A549 (cell line): ENCODE results near the gene PPP4R4. TPM values are rescaled to one million over a fixed set of nuclear protein-coding genes. Genes with fewer than 3 reads are reported as not detected.

Experiments
- ATAC-seq, 2 experiments: fragments of 200-7000 bp in 1 of 2; fragments of >200 bp in 1 of 2; cut with Nextera tagmentation in 1 of 2; cut with Tn5 transposase in 1 of 2; 3 replicates each; pipeline versions ENCODE4 v1.8.0 to v1.9.1; 2018 to 2020; ENCODE audit warnings: mild to moderate bottlenecking in 1 of 2, moderate library complexity in 1 of 2
- CTCF ChIA-PET: fragments of 300-600 bp; sonication (Branson Sonifier 250); formaldehyde crosslinking; extraction: SDS; loops from one replicate; lab custom pipeline; 2021; ENCODE audit warnings: antibody characterized with exemption, inconsistent platforms; lab: Yijun Ruan, JAX
- POLR2A ChIA-PET: fragments of 350-600 bp; formaldehyde crosslinking; extraction: SDS; loops from one replicate; lab custom pipeline; 2021; ENCODE audit warnings: antibody characterized with exemption, inconsistent platforms; lab: Yijun Ruan, JAX
- DNase-seq, 2 experiments: peaks; one replicate each; pipeline versions ENCODE4 v3.0.0 to v3.0.0-alpha.2; 2011 to 2016; ENCODE audit warnings: low read depth in 1 of 2, low spot score in 1 of 2
- FAIRE-seq: peaks from 2 replicates; lab custom pipeline; 2011; peaks lifted over from hg19 to GRCh38; lab: Jason Lieb, UNC
- H3K27ac ChIP-seq, 2 experiments: fragments of >200 bp; sonication (Bioruptor Twin); formaldehyde crosslinking; 3 replicates each; pipeline ENCODE4 v1.5.1; 2016 to 2017
- H3K4me1 ChIP-seq: fragments of >200 bp; sonication (Bioruptor Twin); formaldehyde crosslinking; 3 replicates; pipeline ENCODE4 v1.6.1; 2016
- H3K4me2 ChIP-seq: fragments of >200 bp; sonication (Bioruptor Twin); formaldehyde crosslinking; 3 replicates; pipeline ENCODE4 v1.6.1; 2016
- H3K4me3 ChIP-seq: fragments of >200 bp; sonication (Bioruptor Twin); formaldehyde crosslinking; 3 replicates; pipeline ENCODE4 v1.5.1; 2016
- H3K9me3 ChIP-seq: fragments of >200 bp; sonication (Bioruptor Twin); formaldehyde crosslinking; 3 replicates; pipeline ENCODE4 v1.6.1; 2016
- CEBPB ChIP-seq, 2 experiments: fragments of >200 bp in 1 of 2; sonication (Bioruptor Twin) in 1 of 2; formaldehyde crosslinking in 1 of 2; IDR thresholded peaks; 2 replicates each; pipeline ENCODE4 v1.6.1; 2012 to 2016
- CHD4 ChIP-seq: fragments of 200-600 bp; sonication (generic); IDR thresholded peaks from 2 replicates; pipeline ENCODE4 v1.6.1; 2016; ENCODE audit warnings: antibody characterized with exemption, mild to moderate bottlenecking, borderline replicate concordance
- E2F6 ChIP-seq: IDR thresholded peaks from 2 replicates; pipeline ENCODE4 v1.6.1; 2012; ENCODE audit warnings: low read depth, borderline replicate concordance
- EHF ChIP-seq: fragments of 250-450 bp; sonication (Bioruptor Pico); IDR thresholded peaks from 2 replicates; pipeline ENCODE4 v1.5.0; 2020; ENCODE audit warnings: mild to moderate bottlenecking
- EHMT2 ChIP-seq: fragments of 200-600 bp; sonication (generic); IDR thresholded peaks from 2 replicates; pipeline ENCODE4 v1.6.1; 2016; ENCODE audit warnings: antibody characterized with exemption, low read depth, mild to moderate bottlenecking, moderate library complexity
- FOXS1 ChIP-seq: fragments of 250-450 bp; sonication (Bioruptor Pico); IDR thresholded peaks from 2 replicates; pipeline ENCODE4 v1.5.0; 2020; ENCODE audit warnings: mild to moderate bottlenecking, moderate library complexity
- HDAC2 ChIP-seq: fragments of 200-600 bp; sonication (generic); IDR thresholded peaks from 2 replicates; pipeline ENCODE4 v1.6.1; 2016
- HES2 ChIP-seq: fragments of >200 bp; sonication (Bioruptor Twin); formaldehyde crosslinking; IDR thresholded peaks from 2 replicates; pipeline ENCODE4 v1.6.1; 2016
- HOXB5 ChIP-seq: fragments of 250-450 bp; sonication (Bioruptor Pico); IDR thresholded peaks from 2 replicates; pipeline ENCODE4 v1.5.0; 2020; ENCODE audit warnings: mild to moderate bottlenecking, moderate library complexity
- KDM5A ChIP-seq: fragments of 200-600 bp; sonication (generic); IDR thresholded peaks from 2 replicates; pipeline ENCODE4 v1.6.1; 2016; ENCODE audit warnings: antibody characterized with exemption, mild to moderate bottlenecking
- NR3C1 ChIP-seq: fragments of >200 bp; sonication (Bioruptor Twin); formaldehyde crosslinking; IDR thresholded peaks from 3 replicates; pipeline ENCODE4 v1.6.1; 2017
- RAD21 ChIP-seq, 2 experiments: fragments of >200 bp in 1 of 2; sonication (Bioruptor Twin) in 1 of 2; formaldehyde crosslinking in 1 of 2; IDR thresholded peaks in 1 of 2; conservative IDR thresholded peaks in 1 of 2; 2 replicates in 1 of 2; 3 replicates in 1 of 2; pipeline ENCODE4 v1.6.1; 2012 to 2018; ENCODE audit warnings: inconsistent platforms in 1 of 2
- RCOR1 ChIP-seq: fragments of 150-350 bp; IDR thresholded peaks from 2 replicates; pipeline ENCODE4 v1.6.1; 2014; ENCODE audit warnings: antibody characterized with exemption, low read length, low read depth
- REST ChIP-seq: fragments of 200-600 bp; sonication (generic); IDR thresholded peaks from 2 replicates; pipeline ENCODE4 v1.6.1; 2016; ENCODE audit warnings: antibody characterized with exemption, mild to moderate bottlenecking, moderate library complexity
- RFX5 ChIP-seq: fragments of 450-650 bp; IDR thresholded peaks from 2 replicates; pipeline ENCODE4 v1.7.1; 2014; ENCODE audit warnings: antibody characterized with exemption, mild to moderate bottlenecking, moderate library complexity
- SREBF2 ChIP-seq: fragments of 450-650 bp; IDR thresholded peaks from 2 replicates; pipeline ENCODE4 v1.6.1; 2014; ENCODE audit warnings: mild to moderate bottlenecking, moderate library complexity
- TP53 ChIP-seq: fragments of 250-450 bp; sonication (Bioruptor Pico); IDR thresholded peaks from 2 replicates; pipeline ENCODE4 v1.5.0; 2021; ENCODE audit warnings: mild to moderate bottlenecking, moderate library complexity
- WGBS: methylation state at CpG from one replicate; pipeline ENCODE4 v1.1.6; 2017; ENCODE audit errors: missing lambda C conversion rate; 5-methylcytosine and 5-hydroxymethylcytosine counted together
- polyA plus RNA-seq, 4 experiments: library from polyadenylated mRNA; depleted of rRNA in 3 of 4; stranded (reverse); fragments of >200 nt; fragmentation: RNase III in 1 of 4; extraction: RNeasy Plus Mini Kit Qiagen cat#74134 plus additional on column Dnase treatment in 1 of 4; gene quantifications; 2 replicates in 3 of 4; 3 replicates in 1 of 4; pipeline ENCODE4 v1.2.3, GENCODE V29; 2011 to 2017
- TF ChIP-seq, protein P1 (sequence below): fragments of >200 bp; sonication (Bioruptor Twin); formaldehyde crosslinking; IDR thresholded peaks from 3 replicates; pipeline ENCODE4 v1.5.1; 2016
- TF ChIP-seq, protein P2 (sequence below): IDR thresholded peaks from 2 replicates; pipeline ENCODE4 v1.6.1; 2012

PPP4R4 gene
- polyA plus RNA-seq, 2 of the 4 experiments (the other 2 are of a cell fraction), result 0.12 to 0.25 TPM

GRCh38 chr14:94143711-94144110 is 30.4 kb upstream of the PPP4R4 start:
- no peaks in the 10 kb centered on the region for H3K9me3 ChIP-seq
- POLR2A ChIA-PET, result no interaction called here
- H3K4me1 ChIP-seq, result no peaks in the 10 kb centered on the region
- H3K27ac ChIP-seq, result no peak overlapping the region
- TF ChIP-seq EHF (CRISPR knock-in tag) (no peak), KDM5A (no peak), RCOR1 (no peak), HOXB5 (no peak), REST (no peak)
- DNase-seq, result no peak
- no peak overlapping the region for H3K4me3 ChIP-seq
- WGBS, result 52% methylated on average over 4 of the region's 4 CpGs
- CTCF ChIA-PET, result interaction anchor here (0.9 to 2.1 kb wide), 3 partner anchors 15 to 108 kb away, joined by 3 to 9 read pairs (median 4); no protein-coding TSS in a partner anchor
- ATAC-seq, result no peak
- no peak for FAIRE-seq
- H3K4me2 ChIP-seq, result no peak overlapping the region

DNA sequence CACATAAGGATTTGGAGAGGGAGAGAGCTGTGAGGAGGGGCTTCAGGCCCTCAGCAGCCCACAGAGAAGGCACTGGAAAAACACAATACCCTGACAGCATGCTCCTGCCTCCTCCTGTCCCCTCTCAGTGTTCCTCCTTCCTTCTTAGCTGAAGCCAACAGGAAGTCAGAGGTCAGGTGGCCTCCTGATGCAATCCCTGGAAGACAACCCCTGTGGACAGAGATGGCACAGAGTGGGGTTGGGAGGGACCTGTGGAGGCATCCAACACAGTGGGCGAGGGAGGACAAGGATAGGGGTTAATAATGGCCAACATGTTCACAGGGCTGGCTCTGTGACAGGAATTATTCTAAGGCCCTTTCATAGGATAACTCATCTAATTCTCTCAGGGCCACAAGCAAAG is 29.4 kb upstream of the PPP4R4 start:
- ChIA-PET CTCF (interaction anchor here (0.6 kb wide), 1 partner anchor 12 kb away, joined by 3 read pairs; no protein-coding TSS in a partner anchor), POLR2A (no interaction called here)
- DNase-seq (no peak), FAIRE-seq (no peak), ATAC-seq (no peak)
- H3K27ac ChIP-seq, result no peak overlapping the region; a peak in 1 of 6 replicates
- no peak overlapping the region for H3K4me2 ChIP-seq
- no peak for TF ChIP-seq CEBPB (IDR thresholded peaks at IDR 0.05)
- TF ChIP-seq REST, result no peak
- TF ChIP-seq E2F6, result no peak
- TF ChIP-seq RCOR1, result no peak
- no peak for TF ChIP-seq KDM5A
- no peak for TF ChIP-seq FOXS1 (CRISPR knock-in tag)
- TF ChIP-seq, protein P1, sequence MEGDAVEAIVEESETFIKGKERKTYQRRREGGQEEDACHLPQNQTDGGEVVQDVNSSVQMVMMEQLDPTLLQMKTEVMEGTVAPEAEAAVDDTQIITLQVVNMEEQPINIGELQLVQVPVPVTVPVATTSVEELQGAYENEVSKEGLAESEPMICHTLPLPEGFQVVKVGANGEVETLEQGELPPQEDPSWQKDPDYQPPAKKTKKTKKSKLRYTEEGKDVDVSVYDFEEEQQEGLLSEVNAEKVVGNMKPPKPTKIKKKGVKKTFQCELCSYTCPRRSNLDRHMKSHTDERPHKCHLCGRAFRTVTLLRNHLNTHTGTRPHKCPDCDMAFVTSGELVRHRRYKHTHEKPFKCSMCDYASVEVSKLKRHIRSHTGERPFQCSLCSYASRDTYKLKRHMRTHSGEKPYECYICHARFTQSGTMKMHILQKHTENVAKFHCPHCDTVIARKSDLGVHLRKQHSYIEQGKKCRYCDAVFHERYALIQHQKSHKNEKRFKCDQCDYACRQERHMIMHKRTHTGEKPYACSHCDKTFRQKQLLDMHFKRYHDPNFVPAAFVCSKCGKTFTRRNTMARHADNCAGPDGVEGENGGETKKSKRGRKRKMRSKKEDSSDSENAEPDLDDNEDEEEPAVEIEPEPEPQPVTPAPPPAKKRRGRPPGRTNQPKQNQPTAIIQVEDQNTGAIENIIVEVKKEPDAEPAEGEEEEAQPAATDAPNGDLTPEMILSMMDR, result no peak
- TF ChIP-seq CHD4, result no peak
- no peak for TF ChIP-seq TP53 (CRISPR knock-in tag)
- no peak for TF ChIP-seq RFX5
- no peak for TF ChIP-seq EHF (CRISPR knock-in tag)
- no peak for TF ChIP-seq NR3C1
- TF ChIP-seq SREBF2, result no peak
- no peak for TF ChIP-seq RAD21 (conservative IDR thresholded peaks at IDR 0.05 in 1 of 2, IDR thresholded peaks at IDR 0.05 in 1 of 2)
- TF ChIP-seq HES2, result no peak
- TF ChIP-seq, protein P2, sequence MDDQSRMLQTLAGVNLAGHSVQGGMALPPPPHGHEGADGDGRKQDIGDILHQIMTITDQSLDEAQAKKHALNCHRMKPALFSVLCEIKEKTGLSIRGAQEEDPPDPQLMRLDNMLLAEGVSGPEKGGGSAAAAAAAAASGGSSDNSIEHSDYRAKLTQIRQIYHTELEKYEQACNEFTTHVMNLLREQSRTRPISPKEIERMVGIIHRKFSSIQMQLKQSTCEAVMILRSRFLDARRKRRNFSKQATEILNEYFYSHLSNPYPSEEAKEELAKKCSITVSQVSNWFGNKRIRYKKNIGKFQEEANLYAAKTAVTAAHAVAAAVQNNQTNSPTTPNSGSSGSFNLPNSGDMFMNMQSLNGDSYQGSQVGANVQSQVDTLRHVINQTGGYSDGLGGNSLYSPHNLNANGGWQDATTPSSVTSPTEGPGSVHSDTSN, result no peak
- TF ChIP-seq HDAC2, result no peak
- no peak for TF ChIP-seq EHMT2
- H3K4me3 ChIP-seq, result no peak overlapping the region
- no peaks in the 10 kb centered on the region for H3K9me3 ChIP-seq
- no peaks in the 10 kb centered on the region for H3K4me1 ChIP-seq
- WGBS, result 27% methylated on average over 1 of the region's 1 CpG
